Heart right ventricle (tissue), 16 donors: Measurements from ENCODE around the gene SEMA3F. TPM values are rescaled to one million over a fixed set of nuclear protein-coding genes. Genes with fewer than 3 reads are reported as not detected.

ENCODE experiments used
- ATAC-seq, 8 donors: fragments of 200-7000 bp; cut with Tn5 transposase; one replicate each; pipeline ENCODE4 v1.9.1; 2020; ENCODE audit warnings: mild to moderate bottlenecking in 8 of 8, moderate library complexity in 8 of 8, moderate number of reproducible peaks in 1 of 8
- DNase-seq, 2 donors: peaks; one replicate each; pipeline ENCODE4 v3.0.0-alpha.2; 2020
- H3K27ac ChIP-seq, 10 donors: fragments of 200-600 bp; sonication (generic) in 2 of 10; one replicate each; pipeline versions ENCODE4 v1.5.0 to v1.8.0; 2020 to 2022; ENCODE audit warnings: mild to moderate bottlenecking in 3 of 10
- H3K27me3 ChIP-seq, 7 donors: fragments of 200-600 bp; one replicate each; pipeline ENCODE4 v1.8.0; 2021 to 2022; ENCODE audit warnings: mild to moderate bottlenecking in 2 of 7
- H3K36me3 ChIP-seq, 9 donors: fragments of 200-600 bp; sonication (generic) in 1 of 9; one replicate each; pipeline versions ENCODE4 v1.5.0 to v1.8.0; 2020 to 2022; ENCODE audit warnings: mild to moderate bottlenecking in 2 of 9
- H3K4me1 ChIP-seq, 9 donors: fragments of 200-600 bp; sonication (generic) in 1 of 9; one replicate each; pipeline versions ENCODE4 v1.5.0 to v1.8.0; 2020 to 2022; ENCODE audit warnings: mild to moderate bottlenecking in 4 of 9
- H3K4me3 ChIP-seq, 10 donors: fragments of 200-600 bp; sonication (generic) in 2 of 10; one replicate each; pipeline versions ENCODE4 v1.5.0 to v1.8.0; 2020 to 2022; ENCODE audit warnings: mild to moderate bottlenecking in 7 of 10, moderate library complexity in 2 of 10
- H3K9me3 ChIP-seq, 11 donors: fragments of 200-600 bp in 10 of 11; sonication (generic) in 2 of 11; one replicate each; pipeline versions ENCODE4 v1.5.0 to v1.8.0; 2013 to 2022; ENCODE audit warnings: mild to moderate bottlenecking in 2 of 11, control low read depth in 1 of 11, moderate library complexity in 1 of 11
- CTCF ChIP-seq, 9 donors: fragments of 200-600 bp; sonication (generic) in 2 of 9; IDR thresholded peaks; one replicate each; pipeline versions ENCODE4 v1.5.0 to v1.8.0; 2021 to 2022; ENCODE audit warnings: antibody characterized with exemption in 9 of 9, mild to moderate bottlenecking in 5 of 9, moderate library complexity in 1 of 9
- WGBS, 2 donors: extraction: QIAGEN DNeasy Blood & Tissue Kit; methylation state at CpG; one replicate each; pipeline ENCODE4 v1.1.7; 2013; ENCODE audit warnings: inconsistent platforms in 1 of 2; 5-methylcytosine and 5-hydroxymethylcytosine counted together
- intact Hi-C, 10 donors: fragments of 100-400 bp; cut with DNase I; formaldehyde crosslinking; loops; one replicate each; pipeline versions ENCODE4 v1.11.1 to v1.14.2; 2022
- polyA plus RNA-seq, 2 donors: library from polyadenylated mRNA; stranded (reverse); fragments of 200-250 nt; gene quantifications; one replicate each; pipeline ENCODE4 v1.2.3, GENCODE V29; 2013
- total RNA-seq, 10 donors: library from RNA; stranded (reverse); fragmentation: NEBNext Ultra II Directional in 3 of 10; extraction: Animal tissue kit (Norgen Biotek cat#: 25700) in 3 of 10; gene quantifications; one replicate each; pipeline versions ENCODE4 v1.2.1 to v1.2.4, GENCODE V29; 2021 to 2023
- donor health status: Arrhythmogenic right ventricular cardiomyopathy.
- donor health status: ischemic (EF 13 %, LVEDD 7.1; RV severe dilation, severe dysfunction).
- donor health status: healthy with polysubstance abuse.
- donor health status: DM: no; HTN: yes; CAD: no.
- donor health status: DM: no; HTN: no; CAD: no.
- donor health status: ischemic (EF 25% LVEDD 6.9; RV normal size, moderate dysfunction).
- donor health status: ischemic (EF 25% LVEDD 5.7; RV mildly dilated, moderate dysfunction).
- donor health status: healthy.
- donor health status: DM: yes; HTN: yes; CAD: no.
- donor health status: Ischemic cardiomyopathy.
- donor health status: ischemic (EF 35%, LVEDD 5.7; RV mildly dilated, moderate dysfunction).
- donor health status: nonischemic (EF 11% LVEDD 7.7; RV severe dilation, severe dysfunction).
- donor health status: DM: yes; HTN: yes; CAD: no.
- donor health status: PGD.
- donor health status: ischemic (EF 29% LVEDD 5.4; RV normal size, mild dysfunction).
- donor health status: nonischemic (EF 23%, LVEDD 6.1; RV moderate dilation, normal function).

SEMA3F gene
- total and polyA plus RNA-seq, 12 donors = 5.1 to 37.2 (median 12.3) TPM

- Histone ChIP-seq H3K27me3 (peaks cover 15 to 22% (median 17%) of the 10 kb centered on the region in 7 donors), H3K36me3 (peaks cover 0 to 30% (median 0%) of the 10 kb centered on the region in 9 donors), H3K9me3 (no peaks in the 10 kb centered on the region), H3K4me1 (peaks cover 0 to 23% (median 15%) of the 10 kb centered on the region in 9 donors), H3K27ac (no peak overlapping the region), H3K4me3 (no peak overlapping the region)
- DNase-seq = peak; percentile 64 to 74
- intact Hi-C loops = loop anchor here (1.0 to 5.0 kb wide), 7 partner anchors 34 to 68 kb away; partner anchors contain the start of gene SEMA3F (in 3 of the 10)
- 12 to 15% methylated on average over 5 of the region's 5 CpGs for WGBS, 2 donors
- peak; percentile 61 to 85 (median 77) for TF ChIP-seq CTCF (IDR thresholded peaks at IDR 0.05)
- peak; percentile 75 to 87 (median 80) for ATAC-seq
Measured at GRCh38 chr3:50189274-50189673, 34.1 kb downstream of the SEMA3F start.

GRCh38 chr3:50189989-50190388 is 34.9 kb downstream of the SEMA3F start:
- Histone ChIP-seq H3K4me3 (no peak overlapping the region), H3K36me3 (peaks cover 0 to 23% (median 0%) of the 10 kb centered on the region in 9 donors), H3K4me1 (peaks cover 0 to 28% (median 21%) of the 10 kb centered on the region in 9 donors), H3K9me3 (no peaks in the 10 kb centered on the region), H3K27ac (no peak overlapping the region), H3K27me3 (peaks cover 17 to 30% (median 24%) of the 10 kb centered on the region in 7 donors)
- ATAC-seq (no peak), DNase-seq (no peak)
- TF ChIP-seq CTCF (IDR thresholded peaks at IDR 0.05) = no peak
- intact Hi-C loops = loop anchor here (1.0 to 5.0 kb wide), 9 partner anchors 35 to 82 kb away; partner anchors contain the start of gene SEMA3F (in 3 of the 10)
- 89 to 93% methylated on average over 7 of the region's 7 CpGs for WGBS, 2 donors

GRCh38 chr3:50190936-50191660 is 36.0 kb downstream of the SEMA3F start, which contains the start of gene GNAT1:
Gene GNAT1 (plus strand): TSS chr3:50191610. CDS start chr3:50191726, 116 bp downstream.
- no peak within 1 kb of the TSS for H3K4me3 ChIP-seq
- 74 to 79% methylated on average over 8 of the region's 8 CpGs for WGBS, 2 donors
- no peak within 1 kb of the TSS for H3K27ac ChIP-seq
- H3K4me1 ChIP-seq = peaks cover 0 to 28% (median 21%) of the 10 kb centered on the region in 9 donors
- no peak for ATAC-seq
- H3K27me3 ChIP-seq = peaks cover 17 to 40% (median 31%) of the 10 kb centered on the region in 7 donors
- peaks cover 0 to 12% (median 0%) of the 10 kb centered on the region in 9 donors for H3K36me3 ChIP-seq
- no peaks in the 10 kb centered on the region for H3K9me3 ChIP-seq
- intact Hi-C loops = loop anchor here in 2 of 10 donors (5.0 kb wide), 2 partner anchors 36 to 81 kb away; no protein-coding TSS in a partner anchor
- DNase-seq = no peak
- TF ChIP-seq CTCF (IDR thresholded peaks at IDR 0.05) = no peak

DNA sequence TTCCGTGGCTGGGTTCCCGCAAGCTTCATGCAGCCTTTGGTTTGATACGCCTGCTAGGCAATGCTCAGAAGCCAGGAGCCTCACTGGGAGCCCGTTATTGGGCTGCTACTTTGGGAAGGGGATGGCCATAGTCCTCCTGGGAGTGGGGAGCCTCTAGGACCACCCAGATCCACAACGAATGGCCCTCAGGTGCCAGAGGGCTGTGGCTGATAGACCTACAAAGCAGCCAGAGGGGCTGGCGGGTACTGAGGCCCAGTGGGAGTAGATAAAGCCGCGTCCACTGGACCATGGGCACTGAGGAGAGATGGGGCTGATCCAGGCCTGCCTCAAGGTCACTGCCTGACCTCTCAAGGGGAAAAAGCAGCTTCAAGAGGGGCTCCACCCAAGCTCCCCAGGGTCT is 37.0 kb downstream of the SEMA3F start:
- 77 to 79% methylated on average over 8 of the region's 8 CpGs for WGBS, 2 donors
- DNase-seq (no peak), ATAC-seq (no peak)
- Histone ChIP-seq H3K27me3 (peaks cover 17 to 44% (median 31%) of the 10 kb centered on the region in 7 donors), H3K4me3 (no peak overlapping the region), H3K9me3 (no peaks in the 10 kb centered on the region), H3K36me3 (peaks cover 0 to 6% (median 0%) of the 10 kb centered on the region in 9 donors), H3K4me1 (peaks cover 0 to 28% (median 21%) of the 10 kb centered on the region in 9 donors), H3K27ac (no peak overlapping the region)
- no peak for TF ChIP-seq CTCF (IDR thresholded peaks at IDR 0.05)
- intact Hi-C loops = loop anchor here in 7 of 10 donors (1.0 to 5.0 kb wide), 6 partner anchors 34 to 83 kb away; no protein-coding TSS in a partner anchor
